Stimulated activated CD8-positive, alpha-beta memory T cell treated with anti-CD3 and anti-CD28 coated beads, Interleukin-15, amount 100 ng/mL, for 48 hours (primary cell): ENCODE results near the gene CHEK1.
"Not testable (repeated sequence)": the region's sequence is repeated elsewhere in the genome, so short reads cannot be mapped to it uniquely, and the experiment has no call there.

Experiments used
- DNase-seq, 2 donors: peaks; one replicate each; pipeline ENCODE4 v3.0.0-alpha.2; 2020; ENCODE audit warnings: low read depth in 2 of 2

The CHEK1 gene

GRCh38 chr11:125624756-125625213 lies at the start of gene CHEK1:
Gene CHEK1, plus strand, starts transcription at chr11:125625163. Its CDS starts 1,606 bp downstream, at chr11:125626769.
- DNase-seq, result no peak

GRCh38 chr11:125577181-125577580 lies 47.8 kb upstream of the CHEK1 start:
- not testable (repeated sequence) for DNase-seq

DNA sequence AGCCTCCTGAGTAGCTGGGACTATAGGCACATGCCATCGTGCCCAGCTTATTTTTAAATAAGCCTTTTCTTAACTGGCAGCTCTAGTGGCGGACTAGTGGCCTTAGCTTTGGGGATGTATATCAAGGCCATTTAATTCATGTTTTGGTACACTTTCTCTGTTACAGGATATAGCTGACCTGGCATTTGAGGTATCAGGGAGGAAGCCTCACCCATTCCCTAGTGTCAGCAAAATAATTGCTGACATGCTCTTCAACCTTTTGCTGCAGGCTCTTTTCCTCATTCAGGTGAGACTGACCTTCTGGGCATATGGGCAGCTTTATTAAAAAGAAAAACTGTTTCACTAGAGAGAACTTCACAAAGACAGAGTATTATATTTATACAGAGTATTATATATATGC lies 46.2 kb upstream of the CHEK1 start:
- DNase-seq, result no peak

DNA sequence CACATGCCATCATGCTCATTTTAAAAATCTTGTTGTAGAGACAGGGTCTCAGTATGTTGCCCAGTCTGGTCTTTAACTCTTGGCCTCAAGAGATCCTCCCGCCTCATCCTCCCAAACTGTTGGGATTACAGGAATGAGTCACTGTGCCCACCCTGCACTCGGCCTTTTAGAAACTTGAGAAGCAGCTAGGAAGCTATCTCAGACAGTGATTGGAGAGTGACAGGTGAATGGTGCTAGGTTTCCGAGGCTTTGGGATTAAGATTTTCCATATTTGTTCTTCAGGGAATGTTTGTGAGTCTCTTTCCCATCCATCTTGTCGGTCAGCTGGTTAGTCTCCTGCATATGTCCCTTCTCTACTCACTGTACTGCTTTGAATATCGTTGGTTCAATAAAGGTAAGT lies 45.2 kb upstream of the CHEK1 start:
- DNase-seq, result no peak

DNA sequence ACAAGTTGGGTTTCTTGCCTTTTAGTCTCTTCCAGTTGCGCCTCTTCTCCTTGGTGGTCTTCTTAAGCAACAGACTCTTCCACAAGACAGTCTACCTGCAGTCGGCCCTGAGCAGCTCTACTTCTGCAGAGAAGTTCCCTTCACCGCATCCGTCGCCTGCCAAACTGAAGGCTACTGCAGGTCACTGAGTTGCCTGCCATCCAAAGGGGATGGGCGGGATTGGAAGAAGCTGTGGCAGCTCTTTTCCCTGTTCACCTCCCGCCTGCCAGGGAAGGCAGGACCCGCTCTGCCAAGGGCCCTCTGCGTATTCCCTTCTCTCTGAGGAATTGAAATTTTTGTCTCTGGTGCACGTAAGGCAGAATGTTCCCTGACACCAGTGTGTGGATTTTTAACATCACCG lies 41.5 kb upstream of the CHEK1 start:
- DNase-seq, result no peak

DNA sequence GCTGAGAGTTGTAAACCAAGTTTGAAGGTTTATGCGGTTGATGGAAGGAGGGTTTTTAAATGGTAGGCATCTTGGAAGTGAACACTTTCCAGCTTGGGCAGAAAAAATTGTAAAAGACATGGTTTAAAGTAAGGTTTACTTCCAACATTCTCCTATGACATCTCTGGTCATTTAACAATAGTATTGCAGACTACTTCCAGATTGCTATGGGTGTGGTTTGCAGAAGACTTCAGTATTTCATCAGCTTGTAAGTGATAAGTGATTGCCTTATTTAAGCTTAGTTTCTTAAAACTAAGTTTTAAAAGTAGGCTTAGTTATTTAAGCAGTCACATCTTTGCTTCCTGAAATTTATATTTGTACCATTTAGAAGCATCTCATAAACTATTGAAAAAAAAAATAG lies 39.5 kb upstream of the CHEK1 start:
- no peak for DNase-seq

DNA sequence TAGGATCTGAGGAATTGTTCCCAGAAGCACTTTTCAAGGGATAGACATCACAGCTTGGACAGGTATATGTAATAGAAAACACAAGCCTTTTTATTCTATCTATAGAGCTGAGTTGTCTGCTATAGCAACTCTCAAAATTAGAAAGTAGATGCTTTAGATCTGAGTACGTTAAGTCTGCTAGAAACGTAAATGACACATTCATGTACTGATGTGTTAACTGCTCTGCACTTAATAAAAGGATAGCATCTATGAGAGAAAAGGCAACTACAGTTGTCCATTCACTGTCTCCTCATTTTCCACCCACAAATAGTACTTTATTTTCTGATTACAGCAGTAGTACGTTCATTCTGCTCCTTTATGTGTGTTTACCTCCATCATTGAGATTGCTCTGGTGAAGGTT lies 38.3 kb upstream of the CHEK1 start:
- no peak for DNase-seq

GRCh38 chr11:125587480-125587879 lies 37.5 kb upstream of the CHEK1 start:
- DNase-seq, result no peak

DNA sequence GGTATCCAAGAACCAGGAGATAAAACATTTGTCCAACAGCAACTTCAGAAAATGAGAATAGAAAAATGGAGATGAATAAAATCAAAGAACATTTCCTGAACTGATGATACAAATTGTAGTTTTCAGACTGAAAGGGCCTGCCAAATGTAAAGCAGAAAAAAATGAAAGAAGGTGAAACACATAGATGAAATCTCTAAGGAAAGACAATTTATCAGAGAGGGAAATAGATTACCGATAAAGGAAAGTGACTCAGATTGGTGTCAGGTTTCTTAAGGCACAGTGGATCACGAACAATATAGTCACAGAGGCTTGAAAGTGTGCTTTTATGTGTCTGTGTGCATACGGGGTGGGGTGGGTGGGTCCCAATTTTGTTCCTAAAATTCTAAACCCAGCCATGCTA lies 36.5 kb upstream of the CHEK1 start:
- DNase-seq, result no peak

DNA sequence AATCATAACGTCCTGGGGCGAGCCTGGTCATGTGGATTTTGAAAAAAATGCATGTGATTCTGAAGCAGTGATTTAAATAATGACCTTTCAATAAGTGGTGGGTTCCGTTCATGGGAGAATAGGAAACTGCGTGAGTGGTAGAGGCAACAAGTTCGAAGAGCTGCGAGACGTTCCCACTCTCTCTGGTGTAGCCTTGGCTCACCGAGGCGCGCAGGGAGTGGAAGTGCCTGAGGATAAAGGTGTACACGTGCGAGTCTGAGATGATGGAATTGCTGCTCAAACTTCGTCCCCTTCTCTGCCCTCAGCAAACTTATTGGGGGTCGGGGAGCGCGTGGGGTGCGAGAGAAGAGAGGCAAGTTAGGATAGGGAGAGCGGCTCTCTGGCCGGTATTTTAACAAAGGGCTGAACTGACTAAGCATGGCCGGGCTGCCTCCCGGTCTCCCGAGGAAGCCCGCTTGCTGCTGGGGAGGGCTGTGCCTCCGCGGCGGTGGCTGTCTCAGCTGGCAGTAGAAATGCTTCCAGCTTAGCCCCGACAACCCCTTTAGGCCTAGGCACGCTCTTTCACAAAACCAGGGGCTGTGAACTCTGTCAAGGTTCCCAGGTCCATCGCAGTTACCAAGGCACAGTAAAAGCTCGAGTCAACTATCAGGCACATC lies 33.2 kb upstream of the CHEK1 start:
- DNase-seq, result peak in 1 of 2 donors; percentile 9

DNA sequence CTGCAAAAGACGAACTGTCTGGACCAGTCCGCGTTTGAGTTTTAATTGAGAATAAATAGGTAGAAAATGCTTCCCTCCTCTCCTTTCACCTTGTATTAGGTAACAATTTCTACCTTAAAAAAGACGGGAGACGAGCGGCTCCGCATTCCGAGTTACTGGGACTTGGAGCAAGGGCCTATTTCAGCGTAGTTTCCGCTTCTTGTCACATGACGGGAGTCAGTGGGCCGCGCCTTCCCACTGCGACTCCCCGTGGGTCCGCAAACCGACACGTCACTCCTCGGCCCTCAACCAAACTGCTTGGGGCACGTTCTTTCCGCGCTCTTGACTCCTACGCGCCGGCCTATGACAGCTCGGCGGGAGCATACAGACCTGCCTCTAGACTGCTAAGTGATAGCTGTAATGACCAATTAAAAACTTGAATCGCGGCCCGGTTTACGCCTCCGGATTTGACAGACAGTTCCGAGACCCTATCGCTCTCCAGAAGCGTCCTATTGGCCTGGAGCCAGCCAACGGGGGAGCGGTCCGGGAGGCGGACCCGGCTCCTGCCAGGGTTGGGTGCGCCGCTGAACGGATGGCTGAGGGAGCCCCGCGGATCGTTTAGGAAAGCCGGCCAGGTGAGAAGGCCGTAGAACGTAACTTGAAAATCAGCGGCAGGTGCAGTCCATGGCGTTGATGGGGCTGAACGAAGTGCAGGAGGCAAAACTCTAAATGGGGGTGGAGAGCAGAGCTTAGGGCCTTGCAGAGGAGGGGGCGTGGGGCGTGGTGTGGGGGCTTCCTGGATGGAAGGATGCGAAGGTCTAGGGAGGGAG lies 32.5 kb upstream of the CHEK1 start, which contains the start of gene STT3A:
Gene STT3A (plus strand): TSS at position 548 of the 809 bp plus-strand sequence. CDS start 3,064 bp downstream, outside the sequence.
- DNase-seq, result peak; percentile 95 to 97

DNA sequence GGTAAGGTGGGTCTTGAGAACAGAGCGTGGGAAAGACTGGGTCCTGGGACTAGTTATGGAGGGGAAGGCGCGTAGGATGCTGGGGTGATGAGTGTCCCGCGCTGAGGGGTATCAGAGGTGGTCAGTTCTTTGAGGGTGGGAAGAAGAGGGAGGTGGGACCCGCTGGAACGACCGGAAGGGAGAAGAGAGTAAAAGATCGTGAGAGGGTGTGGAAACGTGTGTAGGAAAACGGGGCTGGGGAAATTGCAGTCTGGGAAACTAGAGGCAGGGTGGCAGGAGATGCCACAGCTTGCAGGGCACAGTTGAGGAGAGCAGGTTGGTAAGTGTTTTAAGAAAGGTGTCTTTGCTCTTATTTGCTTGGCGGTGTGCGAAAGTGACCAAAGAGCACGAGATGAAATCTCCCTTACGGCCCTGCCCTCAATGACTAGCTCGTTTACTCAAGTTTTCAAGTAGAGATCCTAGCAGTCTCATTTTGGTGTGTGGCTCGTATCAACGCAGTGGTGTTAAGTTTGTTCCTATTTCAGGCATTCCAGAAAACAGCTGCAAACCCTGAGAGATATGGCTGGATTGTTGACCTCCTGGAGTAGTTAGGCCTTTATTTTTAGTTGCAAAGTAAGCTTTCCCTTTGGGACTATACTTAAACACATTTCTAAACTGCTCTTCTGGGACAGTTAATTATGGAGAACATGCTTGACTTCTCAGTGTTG lies 31.7 kb upstream of the CHEK1 start:
- no peak for DNase-seq

DNA sequence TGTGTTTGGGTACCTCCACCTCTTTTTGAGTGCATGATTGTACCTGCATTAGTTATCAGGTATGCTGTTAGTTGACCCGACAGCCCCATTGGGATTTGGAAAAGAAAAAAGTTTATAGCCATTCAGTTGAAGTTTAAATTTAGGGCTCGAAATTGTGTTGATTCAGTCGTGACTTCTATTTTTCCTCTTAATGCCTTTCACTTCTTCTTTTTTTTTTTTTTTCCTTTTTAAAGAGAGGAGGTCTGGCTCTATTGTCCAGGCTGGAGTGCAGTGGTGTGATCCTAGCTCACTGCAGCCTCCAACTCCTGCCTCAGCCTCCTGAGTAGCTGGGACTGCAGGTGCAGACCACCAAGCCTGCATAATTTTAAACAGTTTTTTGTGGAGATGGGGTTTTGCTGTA lies 30.0 kb upstream of the CHEK1 start:
- DNase-seq, result no peak

- no peak for DNase-seq
These were observed 24.3 kb upstream of the CHEK1 start for GRCh38 chr11:125600663-125601062.

- no peak for DNase-seq
These were observed 21.8 kb upstream of the CHEK1 start for GRCh38 chr11:125603207-125603606.

GRCh38 chr11:125605417-125605816 lies 19.5 kb upstream of the CHEK1 start:
- DNase-seq, result no peak

GRCh38 chr11:125609545-125609944 lies 15.4 kb upstream of the CHEK1 start:
- DNase-seq, result no peak

- DNase-seq, result no peak
These were observed 6.6 kb upstream of the CHEK1 start for GRCh38 chr11:125618383-125618782.

- no peak for DNase-seq
These were observed 3.0 kb upstream of the CHEK1 start for GRCh38 chr11:125621995-125622394.

- DNase-seq, result no peak
These were observed 1.9 kb upstream of the CHEK1 start for GRCh38 chr11:125623064-125623463.

- DNase-seq, result no peak
These were observed 264 bp downstream of the CHEK1 start for GRCh38 chr11:125625225-125625629.

GRCh38 chr11:125625630-125626287 lies 796 bp downstream of the CHEK1 start:
- peak; percentile 76 to 85 for DNase-seq
